GF-D8 (cell line): ENCODE results near the gene ZNF429.
A peak's percentile ranks its signal among the peaks of the same experiment; 100 is the strongest.

ENCODE experiments used
- DNase-seq: peaks from one replicate; lab custom pipeline; 2025; lab: John Stamatoyannopoulos, UW

Gene ZNF429

GRCh38 chr19:21590867-21591266 lies 85.5 kb downstream of the ZNF429 start:
- no peak for DNase-seq

DNA sequence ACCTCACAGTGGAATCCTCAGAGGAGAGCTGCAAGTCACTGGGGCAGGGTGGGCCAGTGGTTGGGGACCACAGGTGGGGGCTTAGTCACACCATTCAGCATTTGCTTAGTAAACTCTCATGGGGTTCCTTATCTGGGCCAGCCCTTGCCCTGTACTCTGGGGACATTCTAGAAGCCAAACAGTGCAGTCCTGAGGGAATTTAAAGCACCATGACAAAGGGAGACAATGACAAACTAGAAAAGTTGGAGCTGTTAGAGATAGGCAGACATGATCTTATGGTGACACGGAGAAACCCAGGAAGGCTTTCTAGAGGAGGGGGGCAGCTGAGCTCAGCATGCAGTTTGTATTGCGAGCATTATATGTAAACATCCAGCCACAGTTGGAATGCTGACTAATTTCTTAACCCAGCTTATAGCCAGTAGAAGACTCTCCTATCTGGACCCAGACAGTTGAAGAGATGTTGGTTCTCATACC lies 87.6 kb downstream of the ZNF429 start:
- DNase-seq, result no peak

- DNase-seq, result no peak
These were observed 88.1 kb downstream of the ZNF429 start for GRCh38 chr19:21593502-21593901.

DNA sequence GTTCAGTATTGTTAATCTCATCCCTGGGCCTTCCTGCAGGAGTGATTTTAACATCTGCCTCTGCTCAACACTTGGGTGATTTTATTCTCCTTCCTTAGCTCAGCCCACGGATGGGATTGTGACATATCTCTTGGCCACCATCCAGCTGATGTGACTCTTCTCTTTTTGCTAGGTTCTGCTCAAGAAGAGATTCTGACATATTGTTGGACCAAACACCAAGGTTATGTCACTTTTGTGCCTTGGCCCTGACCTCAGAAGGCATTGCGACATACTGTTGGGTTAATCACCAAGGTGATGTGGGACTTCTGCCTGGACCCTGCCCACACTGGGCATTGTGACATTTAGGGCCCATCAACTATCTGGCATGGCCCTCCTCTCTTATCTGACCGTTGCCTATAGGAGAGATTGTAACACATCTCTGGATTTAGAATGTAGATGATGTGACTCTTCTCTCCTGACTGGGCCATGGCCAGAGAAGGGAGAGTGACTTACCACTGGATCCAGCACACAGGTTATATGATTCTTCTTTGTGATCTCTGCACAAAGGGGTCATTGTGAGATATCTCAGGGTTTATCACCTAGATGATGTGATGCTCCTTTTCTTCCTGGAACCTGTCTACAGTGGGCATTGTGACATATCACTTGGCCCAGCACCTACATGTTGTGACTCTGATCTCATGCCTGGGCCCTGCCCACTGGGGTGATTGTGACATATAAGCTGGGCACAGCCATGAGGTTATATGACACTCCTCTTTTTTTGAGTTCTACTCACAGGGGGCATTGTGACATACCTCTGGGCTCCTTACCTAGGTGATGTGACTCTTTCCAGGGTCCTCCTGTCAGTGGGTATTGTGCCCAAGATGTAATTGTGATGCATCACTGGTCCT lies 88.8 kb downstream of the ZNF429 start:
- peak; percentile 94 for DNase-seq

- no peak for DNase-seq
These were observed 89.8 kb downstream of the ZNF429 start for GRCh38 chr19:21595185-21595584.

DNA sequence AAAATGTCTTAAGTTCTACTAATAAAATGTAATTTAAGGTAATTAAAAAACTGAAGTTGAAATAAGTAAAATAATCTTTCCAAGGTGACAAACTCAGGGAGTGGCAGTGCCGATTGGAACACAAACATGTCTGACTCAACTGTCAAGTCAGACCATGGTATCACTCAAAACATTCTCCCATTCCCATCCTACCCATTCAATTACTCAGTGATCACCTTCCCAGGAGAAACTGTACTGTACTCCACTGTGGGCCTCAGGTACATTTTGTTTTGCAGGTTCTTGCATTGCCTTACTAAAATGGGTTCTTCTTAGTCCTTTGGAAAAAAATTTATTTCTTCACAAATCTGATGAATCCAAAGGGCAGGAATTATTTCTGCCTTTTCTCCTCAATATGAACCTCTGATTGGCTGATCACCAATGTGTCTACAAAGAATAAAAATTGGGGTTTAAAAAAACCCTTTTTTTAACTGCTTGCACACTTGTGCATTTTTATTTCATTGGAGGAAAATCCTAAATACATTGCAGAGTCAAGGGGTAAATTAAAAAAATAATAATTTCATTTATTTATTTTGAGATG lies 96.8 kb downstream of the ZNF429 start:
- DNase-seq, result no peak

- DNase-seq, result peak; percentile 86
These were observed 97.4 kb downstream of the ZNF429 start for GRCh38 chr19:21602659-21603430.

GRCh38 chr19:21603431-21604231 lies 98.2 kb downstream of the ZNF429 start:
- peak; percentile 24 for DNase-seq

DNA sequence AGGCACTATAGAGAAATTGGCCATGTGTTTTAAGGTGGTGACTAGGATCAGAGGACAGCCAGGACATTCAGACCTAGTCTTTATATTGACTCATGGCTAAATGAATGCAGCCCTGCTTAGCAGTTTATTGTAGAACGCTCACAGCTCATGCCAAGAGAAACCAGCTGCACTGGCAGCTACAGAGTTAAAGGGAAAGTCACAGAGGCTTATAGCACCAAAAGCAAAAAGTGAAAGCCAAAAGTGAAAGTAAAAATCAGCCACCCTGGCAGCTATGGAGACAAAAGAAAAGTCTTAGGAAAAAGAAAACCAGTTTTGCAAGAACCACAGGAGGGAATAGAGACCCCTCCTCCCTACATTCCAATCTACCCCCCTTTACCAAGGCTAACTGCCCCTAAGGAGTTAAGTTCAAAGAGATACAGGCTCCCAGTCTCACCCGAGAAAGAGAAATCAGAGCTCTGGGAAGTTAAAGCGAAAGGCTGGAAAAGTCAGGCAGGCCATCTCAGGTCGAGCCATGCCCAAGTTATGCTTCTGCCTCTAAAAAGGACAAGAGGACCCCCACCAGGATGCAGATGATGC lies 99.0 kb downstream of the ZNF429 start:
- DNase-seq, result peak; percentile 18
